ENCODE measurements around the gene CALR.

CALR gene

GRCh38 chr19:12899891-12900518 lies 38.4 kb upstream of the CALR start:
- Histone ChIP-seq H3K36me3 (ENCODE audit: low read length) (no peaks in the 10 kb centered on the region), H3K27ac (ENCODE audit: low read depth, low read length) (peak overlapping the region; percentile 74), H3K27me3 (ENCODE audit: low read length) (no peaks in the 10 kb centered on the region), H3K9ac (ENCODE audit: low read length) (peak overlapping the region; percentile 32; the same call in 1 of the 2 replicates), H3F3A (ENCODE audit: insufficient read depth) (no peaks in the 10 kb centered on the region), H3K9me2 (replicated peaks; ENCODE audit: insufficient read depth, low read length) (no peaks in the 10 kb centered on the region), H3K9me3 (ENCODE audit: insufficient read depth, low read length) (no peaks in the 10 kb centered on the region), H3K4me3 (ENCODE audit: insufficient read depth, low read length, poor library complexity, severe bottlenecking) (no peak overlapping the region), H3K4me2 (ENCODE audit: low read depth, low read length, poor library complexity, severe bottlenecking) (peak overlapping the region; percentile 30), H4K20me1 (ENCODE audit: low read depth, low read length) (no peaks in the 10 kb centered on the region), H2AFZ (ENCODE audit: low read depth, low read length, severe bottlenecking) (no peak overlapping the region), H3K79me2 (ENCODE audit: insufficient read depth, low read length) (no peaks in the 10 kb centered on the region)
- no peak for TF ChIP-seq CTCF (IDR thresholded peaks at IDR 0.05; ENCODE audit: insufficient read depth, low read length, poor library complexity, severe bottlenecking)
- TF ChIP-seq EZH2phosphoT487 (conservative IDR thresholded peaks at IDR 0.05; ENCODE audit: low read length), result no peak

- Histone ChIP-seq H3K9ac (ENCODE audit: low read length) (no peak overlapping the region), H3K4me2 (ENCODE audit: low read depth, low read length, poor library complexity, severe bottlenecking) (no peak overlapping the region), H3K9me2 (replicated peaks; ENCODE audit: insufficient read depth, low read length) (no peaks in the 10 kb centered on the region), H3K4me3 (ENCODE audit: insufficient read depth, low read length, poor library complexity, severe bottlenecking) (no peak overlapping the region), H3K79me2 (ENCODE audit: insufficient read depth, low read length) (no peaks in the 10 kb centered on the region), H3K27ac (ENCODE audit: low read depth, low read length) (no peak overlapping the region), H3F3A (ENCODE audit: insufficient read depth) (0 out of 2 replicates have a peak, but pooled peaks cover 3% of the 10 kb centered on the region), H3K27me3 (ENCODE audit: low read length) (no peaks in the 10 kb centered on the region), H4K20me1 (ENCODE audit: low read depth, low read length) (no peaks in the 10 kb centered on the region), H2AFZ (ENCODE audit: low read depth, low read length, severe bottlenecking) (no peak overlapping the region), H3K36me3 (ENCODE audit: low read length) (no peaks in the 10 kb centered on the region), H3K9me3 (ENCODE audit: insufficient read depth, low read length) (no peaks in the 10 kb centered on the region)
- TF ChIP-seq CTCF (IDR thresholded peaks at IDR 0.05; ENCODE audit: insufficient read depth, low read length, poor library complexity, severe bottlenecking) (no peak), EZH2phosphoT487 (conservative IDR thresholded peaks at IDR 0.05; ENCODE audit: low read length) (no peak)
Measured at GRCh38 chr19:12907166-12907565, 31.2 kb upstream of the CALR start.

DNA sequence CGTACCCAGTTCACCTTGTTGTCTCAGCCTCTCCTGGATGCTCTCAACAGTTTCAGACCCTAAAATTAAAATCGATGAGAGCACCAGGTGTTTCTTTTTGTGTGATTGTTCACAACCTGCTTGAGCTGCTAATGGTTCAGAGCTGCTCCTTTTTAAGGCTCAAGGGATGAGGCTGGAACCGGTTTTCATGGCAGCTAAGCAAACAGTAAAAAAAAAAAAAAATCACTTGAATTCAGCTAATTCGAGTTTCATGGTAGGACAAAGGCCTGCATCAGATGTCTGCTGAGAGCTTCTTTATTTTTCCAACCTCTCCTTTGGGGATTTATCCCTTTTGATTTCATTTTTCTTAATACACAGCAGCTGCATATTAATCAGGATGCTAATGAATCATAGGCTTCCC lies 25.8 kb upstream of the CALR start:
- no peaks in the 10 kb centered on the region for H3F3A ChIP-seq (ENCODE audit: insufficient read depth)

More for the DNA sequence above, 25.8 kb upstream of the CALR start:
- Histone ChIP-seq H3K27ac (ENCODE audit: low read depth, low read length) (no peak overlapping the region), H3K4me2 (ENCODE audit: low read depth, low read length, poor library complexity, severe bottlenecking) (no peak overlapping the region), H3K4me3 (ENCODE audit: insufficient read depth, low read length, poor library complexity, severe bottlenecking) (no peak overlapping the region), H3K79me2 (ENCODE audit: insufficient read depth, low read length) (no peaks in the 10 kb centered on the region), H3K9me2 (replicated peaks; ENCODE audit: insufficient read depth, low read length) (no peaks in the 10 kb centered on the region), H4K20me1 (ENCODE audit: low read depth, low read length) (no peaks in the 10 kb centered on the region), H3K27me3 (ENCODE audit: low read length) (no peaks in the 10 kb centered on the region), H3K9me3 (ENCODE audit: insufficient read depth, low read length) (no peaks in the 10 kb centered on the region), H2AFZ (ENCODE audit: low read depth, low read length, severe bottlenecking) (no peak overlapping the region), H3K36me3 (ENCODE audit: low read length) (no peaks in the 10 kb centered on the region), H3K9ac (ENCODE audit: low read length) (no peak overlapping the region)
- no peak for TF ChIP-seq CTCF (IDR thresholded peaks at IDR 0.05; ENCODE audit: insufficient read depth, low read length, poor library complexity, severe bottlenecking)
- no peak for TF ChIP-seq EZH2phosphoT487 (conservative IDR thresholded peaks at IDR 0.05; ENCODE audit: low read length)
